Muscle of arm (tissue), 14 donors: ENCODE results near the gene CYP2J2. TPM values are rescaled to one million over a fixed set of nuclear protein-coding genes. Genes with fewer than 3 reads are reported as not detected.
A peak's percentile ranks its signal among the peaks of the same experiment; 100 is the strongest.
"Not testable (repeated sequence)": the region's sequence is repeated elsewhere in the genome, so short reads cannot be mapped to it uniquely, and the experiment has no call there.

Experiments used
- DNase-seq: peaks from one replicate; pipeline ENCODE4 v3.0.0-alpha.2; 2013
- long read RNA-seq, 11 donors: transcript quantifications; one replicate each; lab custom pipeline, GENCODE V29; 2026
- polyA plus RNA-seq, 12 donors: library from polyadenylated mRNA; unstranded; fragments of 120-200 nt; gene quantifications; one replicate each; pipeline ENCODE4 v1.2.1, GENCODE V29; 2013; ENCODE audit not compliant: insufficient read length in 12 of 12

Gene CYP2J2
- polyA plus RNA-seq = 100 to 1,000 TPM in 3 of 12 donors, 10 to 100 TPM in 8, not detected in 1; 38.4 to 119 (median 65.7) TPM
- long read RNA-seq, donor 1, partial matches to known transcripts = 8 of 10 reads
- long read RNA-seq, donor 1, other reads (novel, unspliced or antisense) = 0 of 10 reads
- long read RNA-seq, donor 2, transcript CYP2J2-201 (9 exons, 1,896 nt) = major isoform, 20 of 30 reads
- long read RNA-seq, donor 2, partial matches to known transcripts = 7 of 30 reads
- long read RNA-seq, donor 2, other reads (novel, unspliced or antisense) = 0 of 30 reads
- long read RNA-seq, donor 3, partial matches to known transcripts = 7 of 12 reads
- long read RNA-seq, donor 3, other reads (novel, unspliced or antisense) = 0 of 12 reads
- long read RNA-seq, donor 4, partial matches to known transcripts = 5 of 8 reads
- long read RNA-seq, donor 4, other reads (novel, unspliced or antisense) = 0 of 8 reads
- long read RNA-seq, donor 5, transcript CYP2J2-201 (9 exons, 1,896 nt) = major isoform, 29 of 41 reads
- long read RNA-seq, donor 5, partial matches to known transcripts = 5 of 41 reads
- long read RNA-seq, donor 5, other reads (novel, unspliced or antisense) = 0 of 41 reads
- long read RNA-seq, donor 6, transcript CYP2J2-201 (9 exons, 1,896 nt) = major isoform, 9 of 10 reads
- long read RNA-seq, donor 6, partial matches to known transcripts = 0 of 10 reads
- long read RNA-seq, donor 6, other reads (novel, unspliced or antisense) = 0 of 10 reads
- long read RNA-seq, donor 7, transcript CYP2J2-201 (9 exons, 1,896 nt) = major isoform, 7 of 7 reads
- long read RNA-seq, donor 7, partial matches to known transcripts = 0 of 7 reads
- long read RNA-seq, donor 7, other reads (novel, unspliced or antisense) = 0 of 7 reads
- long read RNA-seq, donor 8, transcript CYP2J2-201 (9 exons, 1,896 nt) = major isoform, 21 of 28 reads
- long read RNA-seq, donor 8, partial matches to known transcripts = 5 of 28 reads
- long read RNA-seq, donor 8, other reads (novel, unspliced or antisense) = 0 of 28 reads
- long read RNA-seq, donor 9, partial matches to known transcripts = 0 of 2 reads
- long read RNA-seq, donor 9, other reads (novel, unspliced or antisense) = 0 of 2 reads
- long read RNA-seq, donor 10, transcript CYP2J2-201 (9 exons, 1,896 nt) = major isoform, 20 of 22 reads
- long read RNA-seq, donor 10, partial matches to known transcripts = 0 of 22 reads
- long read RNA-seq, donor 10, other reads (novel, unspliced or antisense) = 0 of 22 reads
- long read RNA-seq, donor 11, transcript CYP2J2-201 (9 exons, 1,896 nt) = major isoform, 9 of 9 reads
- long read RNA-seq, donor 11, partial matches to known transcripts = 0 of 9 reads
- long read RNA-seq, donor 11, other reads (novel, unspliced or antisense) = 0 of 9 reads

GRCh38 chr1:59926381-59927123, at the start of gene CYP2J2:
TSS of gene CYP2J2 (minus strand) at chr1:59926773. CDS start at chr1:59926746, 27 bp downstream.
- DNase-seq = peak; percentile 20

GRCh38 chr1:59973719-59974118, 47.1 kb upstream of the CYP2J2 start:
- DNase-seq = no peak

GRCh38 chr1:59972216-59972927, 45.8 kb upstream of the CYP2J2 start:
- DNase-seq = peak; percentile 65

- DNase-seq = peak; percentile 84
These were observed 44.9 kb upstream of the CYP2J2 start for GRCh38 chr1:59971464-59971911.

GRCh38 chr1:59969542-59970175, 43.1 kb upstream of the CYP2J2 start:
- DNase-seq = not testable (repeated sequence)

GRCh38 chr1:59968746-59969145, 42.2 kb upstream of the CYP2J2 start:
- DNase-seq = not testable (repeated sequence)

GRCh38 chr1:59967780-59968179, 41.2 kb upstream of the CYP2J2 start:
- no peak for DNase-seq

- DNase-seq = no peak
These were observed 40.6 kb upstream of the CYP2J2 start for GRCh38 chr1:59967141-59967697.

GRCh38 chr1:59952065-59952464, 25.5 kb upstream of the CYP2J2 start:
- no peak for DNase-seq

GRCh38 chr1:59949648-59950047, 23.1 kb upstream of the CYP2J2 start:
- DNase-seq = no peak

GRCh38 chr1:59948990-59949389, 22.4 kb upstream of the CYP2J2 start:
- no peak for DNase-seq

- peak; percentile 64 for DNase-seq
These were observed 20.7 kb upstream of the CYP2J2 start for GRCh38 chr1:59947047-59947938.

- DNase-seq = no peak
These were observed 19.2 kb upstream of the CYP2J2 start for GRCh38 chr1:59945790-59946189.

GRCh38 chr1:59939393-59939792, 12.8 kb upstream of the CYP2J2 start:
- no peak for DNase-seq

- DNase-seq = no peak
These were observed 11.2 kb upstream of the CYP2J2 start for GRCh38 chr1:59937636-59938210.

- no peak for DNase-seq
These were observed 9.8 kb upstream of the CYP2J2 start for GRCh38 chr1:59936358-59936821.

GRCh38 chr1:59928996-59929395, 2.4 kb upstream of the CYP2J2 start:
- no peak for DNase-seq

- no peak for DNase-seq
These were observed 640 bp upstream of the CYP2J2 start for GRCh38 chr1:59927213-59927612.
